KOPT-K1 (cell line): Measurements from ENCODE around the gene HOXA5.

Experiments used
- H3K27ac ChIP-seq: fragments of 200-600 bp; sonication (generic); 2 replicates; pipeline ENCODE4 v1.5.1; 2016; ENCODE audit warnings: antibody characterized with exemption, mild to moderate bottlenecking, low read depth, low read length; ENCODE audit not compliant: poor library complexity, severe bottlenecking
- H3K36me3 ChIP-seq: fragments of 200-600 bp; sonication (generic); 2 replicates; pipeline ENCODE4 v1.5.1; 2017; ENCODE audit warnings: antibody characterized with exemption, mild to moderate bottlenecking, low read length, moderate library complexity; ENCODE audit not compliant: insufficient read depth
- H3K9me3 ChIP-seq: fragments of 200-600 bp; sonication (generic); 2 replicates; pipeline ENCODE4 v1.5.1; 2017; ENCODE audit warnings: antibody characterized with exemption, low read length, mild to moderate bottlenecking; ENCODE audit not compliant: insufficient read depth, poor library complexity, severe bottlenecking

Gene HOXA5

GRCh38 chr7:27176524-27176845 lies 33.0 kb upstream of the HOXA5 start:
- no peaks in the 10 kb centered on the region for H3K36me3 ChIP-seq
- H3K9me3 ChIP-seq = peaks cover 8% of the 10 kb centered on the region
- H3K27ac ChIP-seq = no peak overlapping the region

GRCh38 chr7:27175626-27176523 lies 32.4 kb upstream of the HOXA5 start:
- Histone ChIP-seq H3K9me3 (peaks cover 8% of the 10 kb centered on the region), H3K36me3 (no peaks in the 10 kb centered on the region), H3K27ac (no peak overlapping the region)

GRCh38 chr7:27174874-27175625 lies 31.6 kb upstream of the HOXA5 start:
- Histone ChIP-seq H3K27ac (no peak overlapping the region), H3K36me3 (no peaks in the 10 kb centered on the region), H3K9me3 (peaks cover 8% of the 10 kb centered on the region)

- Histone ChIP-seq H3K9me3 (peaks cover 8% of the 10 kb centered on the region), H3K27ac (no peak within 1 kb of the TSS), H3K36me3 (no peaks in the 10 kb centered on the region)
These were observed 30.7 kb upstream of the HOXA5 start, which contains the start of gene HOXA10 for GRCh38 chr7:27173956-27174873. Gene HOXA10, minus strand, starts transcription at chr7:27174320. Its CDS starts 14 bp downstream, at chr7:27174306.

- peaks cover 8% of the 10 kb centered on the region for H3K9me3 ChIP-seq
- H3K27ac ChIP-seq = no peak overlapping the region
- H3K36me3 ChIP-seq = no peaks in the 10 kb centered on the region
These were observed 30.1 kb upstream of the HOXA5 start for GRCh38 chr7:27173511-27173955.

GRCh38 chr7:27172823-27173510 lies 29.5 kb upstream of the HOXA5 start:
- Histone ChIP-seq H3K36me3 (no peaks in the 10 kb centered on the region), H3K9me3 (peaks cover 8% of the 10 kb centered on the region), H3K27ac (no peak overlapping the region)

- H3K27ac ChIP-seq = no peak overlapping the region
- H3K36me3 ChIP-seq = no peaks in the 10 kb centered on the region
- H3K9me3 ChIP-seq = peaks cover 8% of the 10 kb centered on the region
These were observed 28.9 kb upstream of the HOXA5 start for GRCh38 chr7:27172315-27172774.

GRCh38 chr7:27171637-27172314 lies 28.3 kb upstream of the HOXA5 start:
- Histone ChIP-seq H3K36me3 (no peaks in the 10 kb centered on the region), H3K27ac (no peak overlapping the region), H3K9me3 (peaks cover 8% of the 10 kb centered on the region)

- no peak overlapping the region for H3K27ac ChIP-seq
- peaks cover 8% of the 10 kb centered on the region for H3K9me3 ChIP-seq
- no peaks in the 10 kb centered on the region for H3K36me3 ChIP-seq
These were observed 27.8 kb upstream of the HOXA5 start for GRCh38 chr7:27171325-27171636.

- Histone ChIP-seq H3K36me3 (no peaks in the 10 kb centered on the region), H3K27ac (no peak overlapping the region), H3K9me3 (peaks cover 8% of the 10 kb centered on the region)
These were observed 27.2 kb upstream of the HOXA5 start for GRCh38 chr7:27170426-27171324.

- no peaks in the 10 kb centered on the region for H3K36me3 ChIP-seq
- H3K27ac ChIP-seq = no peak overlapping the region
- peaks cover 8% of the 10 kb centered on the region for H3K9me3 ChIP-seq
These were observed 26.4 kb upstream of the HOXA5 start for GRCh38 chr7:27169658-27170425.

- Histone ChIP-seq H3K9me3 (no peaks in the 10 kb centered on the region), H3K36me3 (no peaks in the 10 kb centered on the region), H3K27ac (no peak overlapping the region)
These were observed 24.9 kb upstream of the HOXA5 start for GRCh38 chr7:27168265-27168947.
